ENCODE measurements around the gene PFKFB2.

GRCh38 chr1:207022996-207023679, 29.9 kb upstream of the PFKFB2 start:
- TF ChIP-seq CTCF (IDR thresholded peaks at IDR 0.05) (no peak), EZH2 (IDR thresholded peaks at IDR 0.05; ENCODE audit: borderline replicate concordance, insufficient read depth, low read depth, low read length, poor library complexity, severe bottlenecking) (no peak)

All from B cell (primary cell).